GM23338 (cell line): ENCODE measurements around the gene C1QTNF7.

Experiments used
- CREB1 ChIP-seq: fragments of 250-450 bp; sonication (Bioruptor Pico); IDR thresholded peaks from 2 replicates; pipeline ENCODE4 v1.5.0; 2020; ENCODE audit warnings: low read depth, mild to moderate bottlenecking, moderate library complexity
- CTCF ChIP-seq, 2 experiments: fragments of 200-600 bp in 1 of 2; sonication (generic) in 1 of 2; conservative IDR thresholded peaks; 2 replicates each; pipeline versions ENCODE4 v1.5.1 to v1.6.1; 2016 to 2017; ENCODE audit warnings: antibody characterized with exemption in 2 of 2, low read depth in 2 of 2, mild to moderate bottlenecking in 2 of 2, moderate library complexity in 1 of 2
- EZH2 ChIP-seq: fragments of 200-600 bp; sonication (generic); IDR thresholded peaks from one replicate; pipeline ENCODE4 v1.8.0; 2017; ENCODE audit warnings: antibody characterized with exemption, mild to moderate bottlenecking, low read depth; ENCODE audit not compliant: unreplicated experiment
- NANOG ChIP-seq: IDR thresholded peaks from 2 replicates; pipeline ENCODE4 v1.6.1; 2016; ENCODE audit warnings: antibody characterized with exemption, borderline replicate concordance
- POLR2AphosphoS5 ChIP-seq: IDR thresholded peaks from 2 replicates; pipeline ENCODE4 v1.6.1; 2016; ENCODE audit warnings: antibody characterized with exemption, low read depth
- STAT1 ChIP-seq: IDR thresholded peaks from one replicate; pipeline ENCODE4 v1.6.1; 2016; ENCODE audit warnings: antibody characterized with exemption; ENCODE audit not compliant: unreplicated experiment

GRCh38 chr4:15478724-15479088 is 50.9 kb downstream of the C1QTNF7 start:
- TF ChIP-seq NANOG (no peak), CTCF (conservative IDR thresholded peaks at IDR 0.05; ENCODE audit: low read depth in 2 of 2) (no peak), POLR2AphosphoS5 (no peak), STAT1 (no peak), CREB1 (CRISPR knock-in tag) (no peak), EZH2 (no peak)
